HG02759 (cell line): Measurements from ENCODE around the gene GNB1.

Experiments
- ATAC-seq: cut with Tn5 transposase; IDR thresholded peaks from one replicate; pipeline ENCODE4 v1.9.1; 2021; ENCODE audit warnings: mild to moderate bottlenecking, moderate library complexity; ENCODE audit not compliant: unreplicated experiment

The GNB1 gene

GRCh38 chr1:1922956-1923833, 32.3 kb upstream of the GNB1 start:
- ATAC-seq = no peak

DNA sequence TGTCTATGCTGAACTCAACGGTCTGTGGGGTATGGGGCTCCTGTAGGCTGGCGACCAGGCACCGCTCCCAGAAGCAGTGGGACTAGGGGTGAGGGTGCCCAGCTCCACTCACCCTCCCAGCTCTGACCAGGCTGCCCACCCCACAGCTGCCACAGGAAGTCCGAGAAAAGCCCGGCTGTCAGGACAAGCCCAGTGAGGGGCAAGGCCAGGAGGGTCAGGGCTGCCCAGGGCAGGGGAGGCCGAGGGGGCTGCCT, 31.7 kb upstream of the GNB1 start:
- ATAC-seq = no peak

DNA sequence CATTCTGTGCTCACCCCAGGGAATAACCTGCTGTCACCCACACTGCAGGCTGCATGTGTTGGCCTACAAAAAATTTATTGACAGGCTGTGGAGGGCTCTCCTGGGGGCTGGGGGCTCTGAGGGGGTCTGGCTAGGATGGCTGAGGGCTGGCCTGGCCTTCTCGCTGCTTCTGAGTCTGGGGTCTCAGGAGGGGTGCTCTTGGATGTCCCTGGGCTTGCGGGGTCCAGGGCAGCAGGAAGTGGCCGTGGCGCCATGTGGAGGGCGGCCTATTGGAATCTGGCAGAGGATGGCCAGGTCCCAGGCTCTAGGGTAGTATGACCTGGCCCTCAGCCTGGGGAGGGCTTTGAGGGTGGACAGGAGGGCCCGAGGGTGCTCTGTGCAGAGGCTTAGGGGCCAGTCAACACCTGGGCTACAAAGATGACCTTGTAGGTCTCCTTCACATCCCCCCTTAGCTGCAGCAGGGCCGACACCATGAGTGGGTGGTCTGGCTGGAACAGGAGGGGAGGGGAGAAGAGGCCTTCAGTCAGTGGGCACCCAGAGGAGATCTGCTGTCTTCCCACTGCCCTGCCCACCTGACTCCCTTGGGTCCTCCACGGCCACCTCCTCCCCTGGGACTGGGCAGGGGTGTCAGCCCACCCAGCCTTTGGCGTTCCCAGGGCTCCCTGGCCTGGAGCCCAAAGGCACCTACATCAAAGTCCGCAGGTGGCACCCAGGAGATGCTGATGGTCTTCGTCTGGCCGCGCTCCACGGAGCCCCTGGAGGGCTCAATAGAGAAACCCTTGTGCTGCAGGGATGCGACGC, 31.2 kb upstream of the GNB1 start:
- ATAC-seq = no peak

GRCh38 chr1:1921459-1921862, 30.6 kb upstream of the GNB1 start:
- ATAC-seq = no peak

GRCh38 chr1:1920608-1921458, 29.9 kb upstream of the GNB1 start:
- ATAC-seq = no peak

GRCh38 chr1:1920057-1920607, 29.2 kb upstream of the GNB1 start:
- no peak for ATAC-seq

DNA sequence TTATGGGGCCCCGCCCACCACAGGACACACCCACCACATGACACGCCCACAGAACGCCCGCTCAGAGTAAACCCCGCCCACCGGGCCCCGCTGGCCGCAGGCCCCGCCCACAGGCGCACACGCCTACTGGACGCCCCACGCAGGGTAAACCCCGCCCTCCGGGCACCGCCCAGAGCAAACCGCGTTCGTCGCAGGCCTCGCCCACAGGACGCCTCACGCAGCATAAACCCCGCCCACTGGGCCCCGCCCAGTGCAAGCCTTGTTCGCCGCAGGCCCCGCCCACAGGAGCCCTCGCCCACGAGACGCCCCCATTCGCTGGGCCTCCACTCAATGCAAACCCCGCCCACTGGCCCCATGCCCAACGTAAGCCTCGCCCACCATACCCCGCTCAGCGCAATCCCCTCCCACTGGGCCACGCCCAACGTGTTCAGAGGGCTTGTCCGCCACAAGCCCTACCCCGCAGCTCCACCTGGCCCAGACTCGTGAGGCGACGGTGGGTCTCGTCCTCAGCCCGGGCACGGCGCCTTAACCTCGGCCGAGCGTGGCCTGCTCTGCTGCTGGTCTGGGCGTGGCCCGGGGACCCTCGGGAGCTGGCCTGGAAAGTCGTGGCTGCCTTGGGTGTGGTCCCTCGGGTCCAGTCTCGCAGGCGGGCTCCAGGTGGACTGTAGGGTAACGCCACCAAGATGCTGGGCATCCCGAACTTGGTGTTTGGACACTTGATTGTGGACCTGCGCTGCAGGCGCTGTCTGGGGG, 28.6 kb upstream of the GNB1 start:
- ATAC-seq = peak; percentile 82

DNA sequence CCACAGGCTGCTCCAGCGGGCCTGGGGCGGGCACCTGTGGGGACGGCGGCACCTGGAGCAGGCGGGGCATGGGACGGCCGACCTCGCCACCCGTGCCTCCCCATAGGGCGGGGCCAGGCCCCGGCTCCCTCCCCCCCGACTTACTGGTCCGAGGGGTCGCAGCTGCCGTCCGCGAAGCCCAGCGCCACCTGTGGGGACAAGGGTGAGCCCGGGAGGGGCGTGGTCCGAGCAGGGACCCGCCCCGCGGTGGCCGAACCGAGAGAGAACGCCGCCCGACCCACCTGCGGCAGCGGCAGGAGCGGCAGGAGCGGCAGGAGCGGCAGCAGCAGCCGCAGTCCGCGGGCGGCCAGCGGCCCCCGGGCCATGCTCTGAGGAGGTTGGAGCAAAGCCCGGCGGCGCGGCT, 28.0 kb upstream of the GNB1 start, which contains the start of gene TMEM52:
Gene TMEM52 (minus strand): TSS at position 379 of the 403 bp plus-strand sequence. CDS start 14 bp downstream, at position 365.
- ATAC-seq = peak; percentile 29

DNA sequence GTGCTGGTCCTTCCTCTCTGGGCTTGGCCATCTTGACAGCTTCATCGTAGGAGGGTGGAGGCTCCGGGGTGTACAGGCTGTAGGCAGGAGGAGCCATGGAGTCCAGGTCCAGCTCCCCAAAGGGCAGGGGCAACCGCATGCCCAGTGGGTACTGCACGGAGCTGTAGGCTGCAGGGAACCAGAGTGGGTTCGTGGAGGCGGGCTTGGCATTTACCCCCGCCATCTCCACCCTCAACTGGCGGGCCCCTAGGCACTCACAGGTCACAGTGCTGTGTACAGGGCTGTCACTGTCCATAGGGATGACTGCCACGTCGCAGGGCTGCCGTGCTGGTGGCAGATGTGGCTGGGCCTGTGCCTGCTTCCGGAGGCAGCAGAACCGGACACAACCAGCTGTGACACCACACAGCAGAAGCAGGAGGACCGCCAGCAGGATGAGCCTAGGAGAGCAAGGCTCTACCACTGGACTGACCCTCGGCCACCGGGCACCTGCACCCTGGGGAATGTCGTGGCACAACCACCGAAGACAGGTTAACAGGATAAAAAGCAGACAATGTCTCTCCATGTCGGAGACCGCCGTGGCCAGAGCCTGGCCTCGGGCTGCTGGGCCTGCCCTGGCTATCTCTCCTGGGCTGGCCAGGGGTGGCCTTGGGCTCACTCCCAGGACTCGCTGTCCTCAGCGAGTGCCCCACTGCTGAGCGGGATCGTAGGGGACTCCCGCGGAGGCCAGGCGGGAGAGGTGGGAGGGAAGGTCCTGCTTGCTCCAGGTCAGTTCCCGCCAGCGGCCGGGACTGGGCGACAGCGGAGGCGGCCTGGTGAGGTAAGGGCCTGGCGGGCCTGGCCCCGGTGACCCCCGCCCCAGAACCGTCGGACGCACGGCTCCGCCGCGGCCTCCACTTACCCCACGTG, 27.4 kb upstream of the GNB1 start:
- no peak for ATAC-seq

DNA sequence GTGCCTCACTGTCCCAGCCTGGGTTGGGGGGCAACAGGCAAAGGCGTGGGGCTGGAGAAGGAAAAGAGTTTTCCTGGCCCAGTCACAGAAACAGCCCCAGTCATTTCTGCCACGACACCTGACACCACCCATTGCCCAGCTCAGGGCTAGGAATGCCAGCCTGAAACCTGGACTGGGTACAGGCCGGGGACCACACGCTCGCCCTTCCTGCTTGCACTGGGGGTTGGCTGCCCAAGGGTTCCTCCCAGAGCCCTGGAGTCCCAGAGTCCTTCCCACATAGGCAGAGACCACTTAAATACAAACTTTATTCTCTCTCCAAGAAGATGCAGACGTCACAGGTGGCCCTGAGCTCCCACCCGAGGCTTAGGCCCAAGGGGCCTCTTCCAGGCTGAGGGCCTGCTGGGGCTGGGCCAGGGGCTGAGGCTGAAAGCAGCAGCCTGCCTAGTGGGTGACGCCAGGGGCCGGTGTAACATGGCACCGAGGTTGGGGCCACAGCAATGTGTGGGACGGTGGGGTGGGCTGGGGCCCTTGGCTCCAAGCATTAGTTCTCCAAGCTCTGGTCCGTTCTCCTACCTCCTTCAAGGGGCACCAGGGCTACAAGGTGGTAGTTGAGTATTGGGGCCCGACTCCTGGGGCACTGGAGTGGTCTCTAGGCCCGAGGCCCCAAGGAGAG, 26.6 kb upstream of the GNB1 start:
- no peak for ATAC-seq

GRCh38 chr1:1916851-1917251, 26.0 kb upstream of the GNB1 start:
- no peak for ATAC-seq

DNA sequence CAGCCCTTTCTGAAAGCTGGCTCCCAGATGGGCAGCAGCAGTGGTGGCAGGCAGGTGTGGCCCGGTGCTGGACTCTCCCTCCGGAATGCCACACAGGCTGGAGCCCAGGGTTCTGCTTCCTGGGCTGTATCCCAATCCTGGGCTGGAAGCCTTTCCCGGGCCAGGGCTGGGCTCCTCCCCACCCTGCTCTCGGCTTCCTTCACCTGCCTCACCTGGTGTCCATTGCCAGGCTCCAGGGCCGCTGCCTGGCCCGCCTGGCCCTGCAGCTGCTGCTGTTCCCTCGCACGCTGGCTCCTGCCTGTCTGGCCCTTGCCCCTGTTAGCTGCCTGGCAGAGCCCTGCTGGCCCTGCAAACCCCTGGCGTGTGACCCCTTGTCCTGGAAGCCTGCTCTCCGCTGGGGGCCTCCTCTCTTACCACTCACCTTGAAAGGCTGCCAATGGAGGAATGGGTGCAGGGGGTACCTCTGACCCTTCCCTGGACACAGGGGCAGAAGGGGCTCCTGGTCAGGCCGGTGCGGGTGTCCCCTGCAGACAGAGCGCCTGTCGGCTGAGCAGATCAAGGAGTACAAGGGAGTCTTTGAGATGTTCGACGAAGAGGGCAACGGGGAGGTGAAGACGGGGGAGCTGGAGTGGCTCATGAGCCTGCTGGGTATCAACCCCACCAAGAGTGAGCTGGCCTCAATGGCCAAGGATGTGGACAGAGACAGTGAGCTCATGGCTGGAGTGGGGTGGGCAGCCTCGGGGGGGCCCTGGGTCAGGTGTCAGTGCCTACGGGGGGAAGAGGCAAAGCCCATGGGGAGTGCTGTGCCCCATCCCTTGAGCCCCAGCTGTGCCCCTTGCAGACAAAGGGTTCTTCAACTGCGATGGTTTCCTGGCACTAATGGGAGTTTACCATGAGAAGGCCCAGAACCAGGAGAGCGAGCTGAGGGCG, 25.3 kb upstream of the GNB1 start:
- no peak for ATAC-seq

GRCh38 chr1:1914971-1915692, 24.2 kb upstream of the GNB1 start, which contains the start of gene CALML6:
Gene CALML6 (plus strand): TSS chr1:1915260. CDS start chr1:1915281, 21 bp downstream.
- no peak for ATAC-seq

DNA sequence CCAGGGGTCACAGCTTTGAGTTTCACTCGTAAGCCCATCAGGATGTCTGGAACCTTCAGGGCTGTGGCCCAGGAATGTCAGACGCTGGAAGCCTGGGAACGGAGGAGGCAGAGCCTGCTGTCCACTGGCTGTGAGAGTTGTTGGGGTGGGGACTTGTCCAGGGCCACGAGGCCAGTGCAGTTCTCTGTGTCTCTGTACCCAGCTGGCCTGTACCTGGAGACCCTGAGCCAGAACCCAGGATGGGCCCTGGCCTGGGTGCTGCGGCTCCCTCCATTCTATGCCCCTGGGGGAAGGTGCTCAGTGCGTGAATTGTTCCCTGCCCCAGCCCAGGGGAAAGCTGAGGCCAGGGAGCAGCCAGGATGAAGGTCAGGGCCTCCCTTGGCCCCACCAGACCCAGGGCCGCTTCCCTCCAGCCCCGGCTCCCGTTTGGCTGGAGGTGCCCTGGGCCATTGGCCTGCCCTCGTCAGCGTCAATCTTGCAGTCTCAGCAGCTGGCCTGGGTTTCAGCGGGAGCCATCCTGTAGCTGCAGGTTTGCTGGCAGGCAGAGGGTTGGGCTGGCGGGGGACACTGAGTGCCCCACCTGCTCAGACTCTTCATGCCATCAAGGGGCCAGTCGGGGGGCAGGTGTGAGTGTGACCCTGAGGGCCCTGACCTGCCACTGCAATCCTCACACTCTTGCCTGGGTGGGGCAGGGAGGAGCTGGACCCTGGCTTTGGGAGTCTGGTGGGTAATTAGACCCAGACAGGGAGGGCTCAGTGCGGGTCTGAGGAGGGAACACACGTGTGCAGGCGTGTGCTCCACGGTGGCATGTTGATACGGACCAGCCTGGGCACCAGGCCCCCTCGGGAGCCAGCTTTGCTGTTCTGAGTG, 23.4 kb upstream of the GNB1 start:
- no peak for ATAC-seq

DNA sequence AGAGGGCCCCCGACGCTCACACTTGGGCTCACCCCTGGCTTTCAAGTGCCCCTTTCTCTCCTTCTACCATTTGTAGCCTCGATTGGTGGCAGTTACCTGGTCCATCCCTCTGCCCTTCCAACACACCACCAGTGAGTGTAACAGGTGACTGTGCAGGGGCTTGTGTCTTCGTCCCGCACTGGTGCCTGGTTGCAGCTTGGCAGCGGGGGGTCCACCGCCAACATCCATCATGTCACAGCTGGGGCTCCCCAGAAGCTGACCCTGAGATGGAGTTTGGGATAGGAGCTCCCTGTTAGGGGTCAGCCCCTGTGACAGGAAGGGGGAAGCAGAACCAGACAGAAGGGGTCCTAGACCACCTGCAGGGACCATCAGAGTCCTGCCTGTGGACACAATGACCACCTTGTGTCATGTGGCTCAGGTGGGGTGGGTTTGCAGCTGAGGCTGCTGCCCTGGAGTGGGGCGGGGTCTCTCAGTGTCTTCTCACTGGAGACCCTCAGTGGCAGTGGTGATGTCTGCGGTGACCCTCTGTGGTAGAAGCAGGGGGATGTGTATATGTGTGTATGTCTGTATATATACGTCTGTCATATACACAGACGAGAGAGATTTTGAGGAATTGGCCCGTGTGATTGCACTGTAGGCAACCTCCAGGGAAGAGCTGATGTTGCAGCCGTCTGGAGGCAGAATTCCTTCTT, 20.6 kb upstream of the GNB1 start:
- ATAC-seq = no peak
